K562 (cell line): Measurements from ENCODE around the gene RCBTB1.

Experiments
- CBX2 ChIP-seq: fragments of 200-600 bp; sonication (generic); IDR thresholded peaks from one replicate; pipeline ENCODE4 v1.6.1; 2012; ENCODE audit warnings: mild to moderate bottlenecking, low read length, inconsistent platforms; ENCODE audit not compliant: insufficient read depth, poor library complexity, severe bottlenecking
- CCAR2 ChIP-seq: fragments of 200-400 bp; formaldehyde crosslinking; IDR thresholded peaks from 2 replicates; pipeline ENCODE4 v1.6.1; 2017; ENCODE audit warnings: mild to moderate bottlenecking, low read depth, low read length
- EZH2 ChIP-seq: IDR thresholded peaks from 2 replicates; pipeline ENCODE4 v1.6.1; 2012; ENCODE audit warnings: low read depth, mild to moderate bottlenecking, inconsistent platforms, low read length, borderline replicate concordance
- HBP1 ChIP-seq: fragments of 450-650 bp; formaldehyde crosslinking; IDR thresholded peaks from 2 replicates; pipeline ENCODE4 v1.4.0; 2022; ENCODE audit warnings: missing genetic modification characterization
- MAFF ChIP-seq: IDR thresholded peaks from 2 replicates; pipeline ENCODE4 v1.6.1; 2012; ENCODE audit warnings: low read length, improper control_type of control experiment
- YY1 ChIP-seq, 3 experiments: IDR thresholded peaks; 2 replicates each; pipeline ENCODE4 v1.6.1; 2011; ENCODE audit warnings: low read length in 2 of 3, mild to moderate bottlenecking in 2 of 3, moderate library complexity in 2 of 3, borderline replicate concordance in 1 of 3, control low read depth in 1 of 3, low read depth in 1 of 3; ENCODE audit not compliant: insufficient read depth in 3 of 3, insufficient replicate concordance in 2 of 3, control insufficient read depth in 1 of 3, insufficient read length in 1 of 3; ENCODE audit errors: extremely low read depth in 1 of 3
- ZBTB2 ChIP-seq: fragments of 450-650 bp; IDR thresholded peaks from 2 replicates; pipeline ENCODE4 v1.6.1; 2016; ENCODE audit warnings: antibody characterized with exemption

- TF ChIP-seq ZBTB2 (no peak), CBX2 (no peak), CCAR2 (no peak), EZH2 (no peak), MAFF (no peak), YY1 (IDR thresholded peaks at IDR 0.05; ENCODE audit: borderline replicate concordance in 1 of 3, control insufficient read depth in 1 of 3, extremely low read depth in 1 of 3, insufficient read depth in 3 of 3, insufficient read length in 1 of 3, insufficient replicate concordance in 2 of 3, low read depth in 1 of 3, low read length in 2 of 3) (no peak), HBP1 (no peak)
Observed at GRCh38 chr13:49620170-49620621, 34.8 kb upstream of the RCBTB1 start.
